ENCODE results near the gene MBNL3.

DNA sequence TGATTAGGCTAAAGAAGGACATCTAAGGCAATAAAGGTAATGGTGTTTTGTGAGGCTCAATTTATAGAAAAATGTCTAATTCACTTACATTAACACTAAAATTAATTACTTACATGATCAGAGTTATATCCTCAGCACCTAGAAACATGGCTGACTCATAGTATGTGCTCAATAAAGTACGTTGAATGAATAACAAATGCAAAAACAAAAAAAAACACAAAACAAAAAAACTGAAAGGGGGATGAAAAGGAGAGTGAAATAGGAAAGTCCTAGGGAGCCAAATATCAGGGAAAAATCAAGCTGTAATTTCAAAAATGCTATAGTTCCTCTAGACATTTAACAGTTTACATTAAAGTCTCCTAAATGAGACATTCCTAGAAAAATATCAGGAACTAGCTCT lies 18.7 kb downstream of the MBNL3 start:
- no peak for TF ChIP-seq GATA2 (IDR thresholded peaks at IDR 0.05; ENCODE audit: low read depth, low read length)
- TF ChIP-seq GATA3 (IDR thresholded peaks at IDR 0.05; ENCODE audit: low read depth, low read length) = no peak
